IMR-90 (cell line): ENCODE measurements around the gene SDC1. TPM values are rescaled to one million over a fixed set of nuclear protein-coding genes. Genes with fewer than 3 reads are reported as not detected.

Source experiments
- ATAC-seq: fragments of 200-7000 bp; cut with Tn5 transposase; 2 replicates; pipeline ENCODE4 v1.9.1; 2020; ENCODE audit warnings: low read depth, mild to moderate bottlenecking, moderate library complexity
- BruUV-seq: library from RNA; stranded (reverse); fragments of 400-500 nt; replicated peaks from 2 replicates; lab custom pipeline; 2021; lab: Mats Ljungman, UMichigan
- CTCF ChIA-PET: fragments of 300-600 bp; formaldehyde crosslinking; extraction: SDS; loops from one replicate; lab custom pipeline; 2021; ENCODE audit warnings: antibody characterized with exemption; lab: Yijun Ruan, JAX
- POLR2A ChIA-PET: fragments of 300-600 bp; sonication (Branson Sonifier 250); formaldehyde crosslinking; loops from one replicate; lab custom pipeline; 2022; ENCODE audit warnings: antibody characterized with exemption; ENCODE audit not compliant: unreplicated experiment; lab: Charles Lee
- DNase-seq: peaks from one replicate; pipeline ENCODE4 v3.0.0; 2013
- H2AFZ ChIP-seq: replicated peaks from 2 replicates; pipeline ENCODE3; 2013; ENCODE audit warnings: low read length, mild to moderate bottlenecking; ENCODE audit not compliant: poor library complexity
- H2AK5ac ChIP-seq: 2 replicates; pipeline ENCODE4 v1.6.1; 2013; ENCODE audit warnings: low read depth, low read length, inconsistent platforms
- H2AK9ac ChIP-seq: replicated peaks from 2 replicates; pipeline ENCODE3; 2013; ENCODE audit warnings: mild to moderate bottlenecking, low read depth, low read length, moderate library complexity; ENCODE audit not compliant: poor library complexity
- H2BK120ac ChIP-seq: 2 replicates; pipeline ENCODE4 v1.6.1; 2013; ENCODE audit warnings: low read depth, low read length, inconsistent platforms
- H2BK15ac ChIP-seq: 3 replicates; pipeline ENCODE4 v1.6.1; 2013; ENCODE audit warnings: low read depth, low read length, inconsistent platforms
- H2BK20ac ChIP-seq: 2 replicates; pipeline ENCODE4 v1.6.1; 2013; ENCODE audit warnings: low read depth, mild to moderate bottlenecking, inconsistent platforms, low read length, moderate library complexity
- H2BK5ac ChIP-seq: 2 replicates; pipeline ENCODE4 v1.6.1; 2013; ENCODE audit warnings: mild to moderate bottlenecking, low read depth, low read length, inconsistent platforms; ENCODE audit not compliant: poor library complexity, severe bottlenecking
- H3K14ac ChIP-seq: replicated peaks from 2 replicates; pipeline ENCODE4 v1.6.1; 2013; ENCODE audit warnings: low read depth, low read length, inconsistent platforms
- H3K18ac ChIP-seq: 2 replicates; pipeline ENCODE4 v1.6.1; 2013; ENCODE audit warnings: low read depth, low read length, control low read depth
- H3K23ac ChIP-seq: 2 replicates; pipeline ENCODE4 v1.6.1; 2013; ENCODE audit warnings: low read depth, low read length, inconsistent platforms
- H3K27ac ChIP-seq: 2 replicates; pipeline ENCODE4 v1.5.1; 2013; ENCODE audit warnings: mild to moderate bottlenecking, control low read depth, low read length; ENCODE audit not compliant: insufficient read depth
- H3K27me3 ChIP-seq: 2 replicates; pipeline ENCODE4 v1.6.1; 2013; ENCODE audit warnings: low read length; ENCODE audit not compliant: control insufficient read depth, insufficient read depth
- H3K36me3 ChIP-seq: 2 replicates; pipeline ENCODE4 v1.6.1; 2013; ENCODE audit warnings: low read length, mixed read lengths; ENCODE audit not compliant: control insufficient read depth, insufficient read depth
- H3K4ac ChIP-seq: 2 replicates; pipeline ENCODE4 v1.6.1; 2013; ENCODE audit warnings: low read depth, low read length, inconsistent platforms
- H3K4me1 ChIP-seq: 2 replicates; pipeline ENCODE4 v1.6.1; 2013; ENCODE audit warnings: low read length, mixed read lengths; ENCODE audit not compliant: control insufficient read depth, insufficient read depth
- H3K4me2 ChIP-seq: 2 replicates; pipeline ENCODE4 v1.6.1; 2013; ENCODE audit warnings: low read depth, mild to moderate bottlenecking, control low read depth, low read length, moderate library complexity
- H3K4me3 ChIP-seq: 2 replicates; pipeline ENCODE4 v1.5.1; 2013; ENCODE audit warnings: low read depth, mild to moderate bottlenecking, control low read depth, low read length, moderate library complexity; ENCODE audit not compliant: insufficient read depth
- H3K56ac ChIP-seq: 2 replicates; pipeline ENCODE4 v1.6.1; 2013; ENCODE audit warnings: low read length, inconsistent platforms; ENCODE audit not compliant: insufficient read depth; ENCODE audit errors: extremely low read depth
- H3K79me1 ChIP-seq, 2 experiments: 2 replicates each; pipeline ENCODE4 v1.6.1; 2013; ENCODE audit warnings: low read length in 2 of 2, inconsistent platforms in 1 of 2, low read depth in 1 of 2
- H3K9ac ChIP-seq: 2 replicates; pipeline ENCODE4 v1.6.1; 2013; ENCODE audit warnings: low read depth, low read length, control low read depth
- H3K9me1 ChIP-seq: 2 replicates; pipeline ENCODE4 v1.6.1; 2013; ENCODE audit warnings: low read length, inconsistent platforms; ENCODE audit not compliant: insufficient read depth
- H3K9me3 ChIP-seq: 2 replicates; pipeline ENCODE4 v1.6.1; 2013; ENCODE audit warnings: low read length; ENCODE audit not compliant: control insufficient read depth, insufficient read depth
- H4K20me1 ChIP-seq: 2 replicates; pipeline ENCODE4 v1.6.1; 2013; ENCODE audit warnings: low read length, inconsistent platforms; ENCODE audit not compliant: insufficient read depth
- H4K5ac ChIP-seq: 2 replicates; pipeline ENCODE4 v1.6.1; 2013; ENCODE audit warnings: mild to moderate bottlenecking, low read depth, low read length, control low read depth
- H4K8ac ChIP-seq, 2 experiments: 2 replicates each; pipeline ENCODE4 v1.6.1; 2013; ENCODE audit warnings: low read depth in 2 of 2, low read length in 2 of 2, control low read depth in 1 of 2, inconsistent platforms in 1 of 2
- H4K91ac ChIP-seq: 2 replicates; pipeline ENCODE4 v1.6.1; 2013; ENCODE audit warnings: low read depth, low read length, inconsistent platforms; ENCODE audit not compliant: insufficient read depth
- CTCF ChIP-seq: conservative IDR thresholded peaks from 2 replicates; pipeline ENCODE4 v1.5.1; 2012; ENCODE audit warnings: mild to moderate bottlenecking, low read depth, low read length, improper control_type of control experiment
- FOS ChIP-seq: fragments of 150-350 bp; IDR thresholded peaks from 2 replicates; pipeline ENCODE4 v1.6.1; 2016; ENCODE audit warnings: low read depth, low read length
- MAFK ChIP-seq: IDR thresholded peaks from 2 replicates; pipeline ENCODE4 v1.6.1; 2012; ENCODE audit warnings: low read depth, low read length, improper control_type of control experiment
- MXI1 ChIP-seq: IDR thresholded peaks from 2 replicates; pipeline ENCODE4 v1.6.1; 2012; ENCODE audit warnings: low read depth, mild to moderate bottlenecking, low read length, moderate library complexity, borderline replicate concordance
- NFE2L2 ChIP-seq: fragments of 150-350 bp; IDR thresholded peaks from 2 replicates; pipeline ENCODE4 v1.6.1; 2016; ENCODE audit warnings: low read depth, mild to moderate bottlenecking, low read length
- POLR2A ChIP-seq: IDR thresholded peaks from 2 replicates; pipeline ENCODE4 v1.6.1; 2012; ENCODE audit warnings: mild to moderate bottlenecking, low read depth, low read length
- RFX5 ChIP-seq: IDR thresholded peaks from 2 replicates; pipeline ENCODE4 v1.8.0; 2012; ENCODE audit warnings: low read depth, mild to moderate bottlenecking, low read length, moderate library complexity
- SMC3 ChIP-seq: fragments of 150-350 bp; IDR thresholded peaks from 2 replicates; pipeline ENCODE4 v1.6.1; 2016; ENCODE audit warnings: low read depth, mild to moderate bottlenecking, antibody characterized with exemption, low read length, moderate library complexity
- USF2 ChIP-seq: fragments of 150-350 bp; IDR thresholded peaks from 2 replicates; pipeline ENCODE4 v1.6.1; 2017; ENCODE audit warnings: mild to moderate bottlenecking, antibody characterized with exemption, low read length, low read depth
- WGBS, 2 experiments: methylation state at CpG; one replicate each; pipeline versions ENCODE4 v1.1.5 to v1.1.7; 2013; ENCODE audit warnings: missing lambda C conversion rate in 2 of 2; ENCODE audit not compliant: insufficient read length in 1 of 2; ENCODE audit errors: extremely low coverage in 2 of 2; 5-methylcytosine and 5-hydroxymethylcytosine counted together
- dilution Hi-C: fragments of 300-500 bp; cut with HindIII; formaldehyde crosslinking; loops from one replicate; pipeline ENCODE4 v1.14.3; 2018; ENCODE audit warnings: low sequenced_read_pairs; ENCODE audit not compliant: unreplicated experiment
- in situ Hi-C: fragments of 300-500 bp; cut with MboI; formaldehyde crosslinking; loops from 3 replicates; pipeline ENCODE4 v1.14.3; 2019; ENCODE audit warnings: low sequenced_read_pairs, inconsistent platforms, mixed read lengths
- intact Hi-C: fragments of 100-400 bp; cut with micrococcal nuclease; formaldehyde crosslinking; loops from 2 replicates; pipeline ENCODE4 v1.10.0; 2022
- polyA plus RNA-seq, 3 experiments: library from polyadenylated mRNA; depleted of rRNA; stranded (reverse); fragments of >200 nt; gene quantifications; 2 replicates each; pipeline ENCODE4 v1.2.3, GENCODE V29; 2012; ENCODE audit warnings: low replicate concordance in 1 of 3
- total RNA-seq: library from RNA; depleted of rRNA; stranded (reverse); fragments of >200 nt; gene quantifications from 2 replicates; pipeline ENCODE4 v1.2.3, GENCODE V29; 2012

SDC1 gene
- total and polyA plus RNA-seq, 2 of the 4 experiments (the other 2 are of a cell fraction): 22.0 to 28.3 TPM

GRCh38 chr2:20175267-20175666 lies 49.7 kb downstream of the SDC1 start:
- no peak overlapping the region for H3K23ac ChIP-seq
- no peaks in the 10 kb centered on the region for H3K4me1 ChIP-seq
- intact Hi-C loops (no loop called here), in situ Hi-C loops (no loop called here), dilution Hi-C loops (no loop called here)
- H2BK20ac ChIP-seq: no peak overlapping the region
- no peak overlapping the region for H3K14ac ChIP-seq
- no peak overlapping the region for H2AK5ac ChIP-seq
- ChIA-PET POLR2A (no interaction called here), CTCF (no interaction called here)
- ATAC-seq: no peak
- BruUV-seq: no TSS peak
- no peak overlapping the region for H3K4me3 ChIP-seq
- no peak overlapping the region for H2AK9ac ChIP-seq
- no peaks in the 10 kb centered on the region for H3K36me3 ChIP-seq
- no peak overlapping the region for H4K8ac ChIP-seq
- H3K56ac ChIP-seq: no peak overlapping the region
- H3K9me1 ChIP-seq: no peaks in the 10 kb centered on the region; the same call in 1 of the 2 replicates
- no peak overlapping the region for H4K91ac ChIP-seq
- no peak for DNase-seq
- 60% methylated on average over 2 of the region's 8 CpGs; no CpG with 5 or more reads in 1 of the 2 experiments for WGBS, 2 experiments
- no peak for TF ChIP-seq NFE2L2
- no peak for TF ChIP-seq USF2
- TF ChIP-seq FOS: no peak
- no peak for TF ChIP-seq MAFK
- TF ChIP-seq CTCF: no peak
- TF ChIP-seq MXI1: no peak
- TF ChIP-seq RFX5: no peak
- no peak for TF ChIP-seq SMC3
- TF ChIP-seq POLR2A: no peak
- no peak overlapping the region for H4K5ac ChIP-seq
- no peak overlapping the region for H3K27ac ChIP-seq
- H3K27me3 ChIP-seq: 0 out of 2 replicates have a peak, but pooled peaks cover 3% of the 10 kb centered on the region
- H2AFZ ChIP-seq: peak overlapping the region; percentile 34
- H2BK120ac ChIP-seq: no peak overlapping the region
- no peak overlapping the region for H3K4ac ChIP-seq
- no peak overlapping the region for H3K18ac ChIP-seq
- H3K79me1 ChIP-seq: no peaks in the 10 kb centered on the region
- H3K9ac ChIP-seq: no peak overlapping the region
- no peak overlapping the region for H2BK15ac ChIP-seq
- no peak overlapping the region for H2BK5ac ChIP-seq
- H4K20me1 ChIP-seq: no peaks in the 10 kb centered on the region
- no peaks in the 10 kb centered on the region for H3K9me3 ChIP-seq
- H3K4me2 ChIP-seq: no peak overlapping the region
